Mononuclear cell (primary cell): ENCODE measurements around the gene CORO6. TPM values are rescaled to one million over a fixed set of nuclear protein-coding genes. Genes with fewer than 3 reads are reported as not detected.
A peak's percentile ranks its signal among the peaks of the same experiment; 100 is the strongest.
"Not testable (repeated sequence)": the region's sequence is repeated elsewhere in the genome, so short reads cannot be mapped to it uniquely, and the experiment has no call there.

Source experiments
- H3K27me3 ChIP-seq: 2 replicates; pipeline ENCODE4 v1.6.0; 2011; ENCODE audit warnings: low read length, control low read depth; ENCODE audit not compliant: insufficient read depth
- H3K4me1 ChIP-seq: 2 replicates; pipeline ENCODE4 v1.5.1; 2011; ENCODE audit warnings: mild to moderate bottlenecking, low read length, control low read depth; ENCODE audit not compliant: insufficient read depth
- H3K4me3 ChIP-seq: 2 replicates; pipeline ENCODE4 v1.5.1; 2011; ENCODE audit warnings: mild to moderate bottlenecking, low read length, moderate library complexity
- H3K9me3 ChIP-seq: 2 replicates; pipeline ENCODE4 v1.5.1; 2011; ENCODE audit warnings: low read depth, mild to moderate bottlenecking, control low read depth, low read length
- total RNA-seq: library from RNA; depleted of rRNA; stranded (reverse); fragments of >200 nt; gene quantifications from one replicate; pipeline ENCODE4 v1.2.3, GENCODE V29; 2012

CORO6 gene
- total RNA-seq: 0.31 TPM

DNA sequence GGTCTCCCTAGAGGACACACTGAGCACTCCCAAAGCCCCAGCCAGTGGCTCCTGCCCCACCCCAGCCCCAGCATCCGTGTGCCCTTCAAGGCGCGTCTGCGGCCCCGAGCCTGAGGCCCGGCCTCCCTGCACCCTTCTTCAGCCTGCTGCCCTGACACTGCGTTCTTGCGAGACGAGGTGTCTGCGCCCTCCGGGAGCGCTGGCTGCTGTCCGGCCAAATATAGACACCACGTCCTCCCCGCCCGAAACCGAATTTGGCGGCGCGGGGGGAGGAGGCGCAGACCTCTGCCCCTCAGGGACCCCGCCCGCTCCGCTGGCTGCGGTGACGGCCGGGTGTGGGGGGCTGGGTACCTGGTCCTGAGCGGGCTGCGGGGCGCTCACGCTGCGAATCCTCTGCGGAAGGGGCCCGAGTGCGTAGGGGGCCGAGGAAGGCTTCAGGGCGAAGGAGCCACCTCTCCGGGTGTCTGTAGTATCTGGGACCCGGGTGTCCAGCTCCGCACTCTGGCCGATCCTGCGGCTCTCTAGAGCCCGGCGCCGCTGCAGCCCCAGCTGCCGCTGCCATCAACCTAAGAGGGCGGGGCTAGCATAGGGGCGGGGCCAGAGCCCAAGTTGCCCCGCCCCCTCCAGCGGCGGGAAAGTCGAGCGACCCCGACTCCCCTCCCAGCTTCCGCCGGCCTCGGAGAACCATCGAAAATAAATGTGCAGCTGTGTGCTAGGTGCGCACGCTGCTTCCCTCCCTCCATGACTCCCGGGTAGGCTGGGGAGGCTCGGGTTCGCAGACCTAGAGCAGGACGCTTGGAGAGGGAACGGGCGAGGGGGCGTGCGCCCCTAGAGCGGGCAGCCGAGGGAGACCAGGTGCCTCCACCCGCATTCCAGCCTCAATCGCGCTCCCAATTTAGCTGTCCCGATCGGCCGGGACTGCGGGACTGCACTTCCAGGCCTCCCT lies at the start of gene CORO6:
TSS of gene CORO6 (minus strand) at position 576 of the 946 bp plus-strand sequence. CDS start 1,491 bp downstream, outside the sequence.
- H3K4me3 ChIP-seq: peak within 1 kb of the TSS; percentile 36

DNA sequence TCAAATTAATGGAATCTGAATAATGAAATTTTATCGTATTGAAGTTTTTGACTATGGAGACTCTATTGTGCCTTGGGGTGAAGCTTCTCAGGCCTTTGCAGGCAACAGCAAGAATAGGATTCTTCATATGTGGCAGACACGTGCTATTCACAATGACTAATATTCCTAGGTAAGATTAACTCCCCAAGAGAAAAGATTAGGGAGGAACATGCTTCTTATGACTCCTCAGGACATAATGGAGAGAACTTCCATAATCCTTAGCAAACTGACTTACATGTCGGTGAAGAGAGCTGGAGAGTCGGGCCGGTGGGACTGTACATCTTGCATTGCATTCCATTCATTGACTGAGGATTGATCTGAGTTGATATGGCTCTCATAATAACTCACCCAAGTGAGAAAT lies 48.9 kb upstream of the CORO6 start:
- Histone ChIP-seq H3K4me1 (peaks cover 5% of the 10 kb centered on the region), H3K4me3 (no peak overlapping the region), H3K9me3 (no peaks in the 10 kb centered on the region), H3K27me3 (no peaks in the 10 kb centered on the region)

More for the DNA sequence above, at the start of gene CORO6:
- Histone ChIP-seq H3K27me3 (no peaks in the 10 kb centered on the region), H3K4me1 (peaks cover 26% of the 10 kb centered on the region), H3K9me3 (no peaks in the 10 kb centered on the region)

DNA sequence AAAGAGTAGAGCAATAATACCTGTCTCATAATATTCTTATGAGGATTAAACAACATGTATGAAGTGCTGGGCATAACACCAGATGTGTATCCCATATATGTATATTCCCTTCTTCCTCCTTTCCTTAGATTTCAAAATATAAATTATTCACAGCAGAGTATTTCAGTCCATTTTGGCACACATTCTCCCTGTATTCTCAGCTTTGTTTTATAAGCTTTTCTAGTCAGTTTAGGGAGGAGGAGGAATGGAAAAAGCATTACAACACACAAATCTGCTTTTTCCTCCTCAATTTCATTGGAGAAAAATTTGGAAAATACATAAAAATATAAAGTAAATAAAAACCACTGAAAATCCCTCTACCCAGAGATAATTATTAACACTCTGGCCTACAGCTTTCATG lies 46.6 kb upstream of the CORO6 start:
- peaks cover 20% of the 10 kb centered on the region for H3K4me1 ChIP-seq

DNA sequence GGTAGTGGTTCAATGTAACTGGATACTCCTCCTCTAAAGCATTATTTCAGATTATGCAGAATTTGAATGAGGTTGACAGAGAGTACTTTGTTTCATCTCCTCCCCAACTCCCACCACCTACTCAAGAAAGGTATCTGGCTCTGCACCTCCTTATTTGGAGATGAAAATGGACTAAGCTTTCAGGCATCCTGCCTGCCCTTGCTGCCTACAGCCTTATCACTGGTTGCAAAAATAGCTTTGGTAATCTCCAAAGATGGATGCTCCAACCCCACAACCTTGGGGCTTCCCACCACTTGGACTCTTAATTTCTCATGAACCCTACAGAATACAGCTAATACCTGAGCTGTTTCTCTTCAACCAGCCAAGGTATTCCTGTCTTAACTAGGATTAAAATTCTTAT lies 45.3 kb upstream of the CORO6 start:
- Histone ChIP-seq H3K4me1 (peaks cover 22% of the 10 kb centered on the region), H3K27me3 (no peaks in the 10 kb centered on the region), H3K9me3 (no peaks in the 10 kb centered on the region), H3K4me3 (no peak overlapping the region)

More for the DNA sequence above, 46.6 kb upstream of the CORO6 start:
- no peaks in the 10 kb centered on the region for H3K27me3 ChIP-seq
- no peak overlapping the region for H3K4me3 ChIP-seq
- H3K9me3 ChIP-seq: no peaks in the 10 kb centered on the region

DNA sequence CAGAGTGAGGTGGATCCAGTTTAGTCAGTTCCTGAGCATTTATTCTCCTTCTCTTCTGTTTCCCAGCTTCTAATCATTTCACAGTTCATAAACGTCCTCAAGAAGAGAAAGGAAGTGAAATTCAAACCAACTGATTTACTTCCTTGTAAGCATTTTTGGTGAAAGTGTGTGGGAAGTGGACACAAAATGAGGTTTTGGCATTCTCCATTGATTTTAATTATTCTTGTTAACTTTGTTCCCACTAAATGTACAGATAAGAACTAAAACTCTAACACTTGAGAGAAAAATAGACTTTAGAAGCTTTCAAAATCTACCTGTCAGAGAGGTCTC lies 42.7 kb upstream of the CORO6 start:
- no peaks in the 10 kb centered on the region for H3K9me3 ChIP-seq
- H3K27me3 ChIP-seq: no peaks in the 10 kb centered on the region
- H3K4me1 ChIP-seq: peaks cover 25% of the 10 kb centered on the region
- H3K4me3 ChIP-seq: no peak overlapping the region

DNA sequence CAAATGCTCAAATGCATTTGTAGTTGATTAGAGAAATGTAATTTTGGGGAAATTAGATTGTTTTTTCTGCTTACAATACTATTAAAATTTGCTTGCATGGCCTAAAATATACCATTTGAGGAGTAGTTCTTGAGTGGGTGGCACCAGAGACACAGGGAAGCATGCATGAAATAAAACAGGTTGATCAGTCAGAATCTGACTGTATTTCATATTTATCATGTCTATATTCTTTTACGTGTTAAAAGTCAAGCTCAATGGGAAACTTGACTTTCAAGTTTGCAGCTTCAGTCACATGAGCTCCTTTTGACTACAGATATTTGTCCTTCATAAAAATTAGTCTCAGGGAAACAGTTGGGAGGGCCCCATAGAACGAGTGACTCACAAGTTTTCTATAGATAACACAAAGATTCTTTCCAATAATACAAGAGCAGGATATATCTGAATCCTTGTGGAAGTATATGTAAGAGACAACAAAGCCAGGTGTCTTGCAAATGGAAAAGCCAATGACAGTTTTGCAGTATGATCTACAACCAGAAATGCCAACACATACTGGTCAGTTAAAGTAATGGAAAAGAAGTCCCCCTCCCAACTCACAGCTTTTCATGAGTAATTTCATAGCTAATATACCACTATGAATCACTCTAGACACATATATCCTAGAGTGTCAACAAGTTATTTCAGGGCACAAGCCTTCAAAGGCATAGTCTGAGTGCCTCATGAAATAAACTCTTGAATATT lies 42.2 kb upstream of the CORO6 start:
- Histone ChIP-seq H3K4me1 (peaks cover 25% of the 10 kb centered on the region), H3K9me3 (no peaks in the 10 kb centered on the region), H3K27me3 (no peaks in the 10 kb centered on the region), H3K4me3 (no peak overlapping the region)

DNA sequence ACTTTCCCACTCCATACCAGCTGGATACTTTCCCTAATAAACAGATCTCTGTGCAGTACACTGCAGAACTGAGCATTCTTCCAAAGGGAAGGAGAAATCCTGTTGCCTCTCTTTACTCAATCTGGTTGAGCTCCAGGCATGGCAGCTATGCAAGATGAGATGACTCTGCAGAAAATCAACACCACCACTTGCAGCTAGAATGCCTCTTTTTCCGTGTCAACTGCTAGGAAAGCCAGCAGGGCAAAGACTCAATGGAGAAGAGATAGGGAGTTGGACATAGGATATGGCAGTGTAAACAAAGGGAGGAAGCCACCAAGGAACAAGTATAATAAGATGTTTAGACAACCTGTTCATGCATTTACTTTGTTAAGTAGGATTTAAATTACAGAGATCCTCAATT lies 40.4 kb upstream of the CORO6 start:
- H3K4me3 ChIP-seq: no peak overlapping the region
- no peaks in the 10 kb centered on the region for H3K27me3 ChIP-seq
- H3K9me3 ChIP-seq: no peaks in the 10 kb centered on the region
- H3K4me1 ChIP-seq: peaks cover 25% of the 10 kb centered on the region

DNA sequence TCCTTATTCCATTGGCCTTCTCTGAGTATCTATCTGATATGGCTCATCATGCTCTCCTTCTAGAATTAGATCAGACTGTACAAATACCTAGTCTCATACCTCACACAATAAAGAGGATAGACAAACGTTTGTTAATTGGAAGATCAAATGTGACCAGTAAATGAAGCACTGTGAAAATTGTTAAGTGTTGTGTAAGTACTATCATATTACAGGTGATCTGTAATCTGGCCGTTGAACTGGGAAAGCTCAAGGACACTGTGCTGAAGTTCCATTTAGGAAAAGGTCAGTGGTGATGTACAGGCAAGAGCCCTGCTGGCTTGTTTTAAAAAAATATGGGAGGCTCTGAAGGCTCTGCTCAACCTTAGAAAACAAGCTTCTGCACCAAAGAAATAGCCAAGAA lies 38.5 kb upstream of the CORO6 start:
- H3K4me1 ChIP-seq: peaks cover 25% of the 10 kb centered on the region

DNA sequence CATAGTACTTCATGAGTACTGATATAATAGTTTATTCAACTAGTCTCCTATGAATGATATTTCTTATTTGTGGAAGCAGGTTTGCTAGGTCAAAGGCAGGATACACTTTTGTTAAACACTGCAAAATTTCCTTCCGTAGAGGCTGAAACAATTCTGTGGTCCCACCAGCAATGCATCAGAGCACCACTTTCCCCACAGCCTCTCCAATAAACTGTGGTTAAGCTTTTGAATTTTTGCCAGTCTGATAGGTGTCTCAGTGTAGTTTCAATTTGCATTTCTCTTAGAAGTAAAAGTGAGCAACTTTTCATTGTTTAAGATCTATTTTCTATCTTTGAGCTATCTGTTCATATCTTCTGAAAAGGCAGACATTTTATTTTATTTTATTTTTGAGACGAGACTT lies 36.4 kb upstream of the CORO6 start:
- Histone ChIP-seq H3K4me1 (peaks cover 6% of the 10 kb centered on the region), H3K9me3 (no peaks in the 10 kb centered on the region), H3K4me3 (no peak overlapping the region), H3K27me3 (no peaks in the 10 kb centered on the region)

More for the DNA sequence above, 38.5 kb upstream of the CORO6 start:
- Histone ChIP-seq H3K4me3 (no peak overlapping the region), H3K27me3 (no peaks in the 10 kb centered on the region), H3K9me3 (no peaks in the 10 kb centered on the region)

DNA sequence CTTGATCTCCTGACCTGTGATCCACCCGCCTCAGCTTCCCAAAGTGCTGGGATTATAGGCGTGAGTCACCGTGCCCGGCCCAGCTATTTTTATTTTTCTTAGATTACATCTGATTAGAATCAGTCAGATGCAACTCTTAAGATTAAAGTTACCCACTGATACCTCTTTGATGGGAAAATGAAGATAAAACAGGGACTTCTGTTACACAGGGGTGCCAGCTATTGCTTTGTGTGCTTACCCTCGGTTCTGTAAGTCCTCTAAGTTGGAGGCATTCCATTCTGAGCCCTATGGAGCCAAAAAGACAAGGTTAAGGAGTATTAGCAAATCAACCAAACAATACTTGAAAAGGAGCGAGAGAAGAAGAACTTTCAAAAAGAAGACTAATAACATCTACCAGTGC lies 32.6 kb upstream of the CORO6 start:
- H3K4me3 ChIP-seq: no peak overlapping the region
- H3K27me3 ChIP-seq: no peaks in the 10 kb centered on the region
- no peaks in the 10 kb centered on the region for H3K9me3 ChIP-seq
- no peaks in the 10 kb centered on the region for H3K4me1 ChIP-seq

DNA sequence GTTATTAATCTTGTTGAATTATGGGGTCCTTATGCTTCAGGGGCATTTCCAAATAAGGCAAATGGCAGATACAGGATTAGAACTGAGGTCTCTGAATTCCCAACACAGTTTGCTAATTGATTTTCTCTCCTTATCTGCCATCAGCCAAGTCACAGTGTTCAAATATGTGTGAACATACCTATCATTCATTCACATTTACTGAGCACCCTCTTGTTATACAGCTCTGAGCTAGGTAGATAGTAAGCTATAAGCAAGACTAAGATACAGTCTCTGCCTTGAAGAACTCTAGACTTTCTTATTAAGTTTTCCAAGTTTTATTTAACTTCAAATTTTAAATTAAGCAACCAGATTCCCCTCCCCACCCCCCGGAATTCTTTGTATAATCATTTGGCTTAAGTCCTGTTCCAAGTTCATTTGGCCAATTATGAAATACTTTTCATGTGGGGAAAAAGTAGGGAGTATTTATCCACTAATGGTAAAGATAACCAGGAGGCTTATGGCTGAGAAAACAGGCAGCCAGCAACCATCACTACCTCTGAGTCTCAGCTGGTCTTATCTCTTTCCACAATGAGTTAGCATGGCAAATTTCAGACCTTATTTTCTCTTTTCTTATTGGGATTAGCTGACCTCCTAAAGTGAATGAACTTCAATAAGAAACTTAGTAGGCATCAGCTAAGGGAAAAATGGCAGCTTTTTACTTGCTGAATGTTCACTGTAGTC lies 31.4 kb upstream of the CORO6 start:
- Histone ChIP-seq H3K9me3 (no peaks in the 10 kb centered on the region), H3K27me3 (no peaks in the 10 kb centered on the region), H3K4me3 (no peak overlapping the region), H3K4me1 (no peaks in the 10 kb centered on the region)

DNA sequence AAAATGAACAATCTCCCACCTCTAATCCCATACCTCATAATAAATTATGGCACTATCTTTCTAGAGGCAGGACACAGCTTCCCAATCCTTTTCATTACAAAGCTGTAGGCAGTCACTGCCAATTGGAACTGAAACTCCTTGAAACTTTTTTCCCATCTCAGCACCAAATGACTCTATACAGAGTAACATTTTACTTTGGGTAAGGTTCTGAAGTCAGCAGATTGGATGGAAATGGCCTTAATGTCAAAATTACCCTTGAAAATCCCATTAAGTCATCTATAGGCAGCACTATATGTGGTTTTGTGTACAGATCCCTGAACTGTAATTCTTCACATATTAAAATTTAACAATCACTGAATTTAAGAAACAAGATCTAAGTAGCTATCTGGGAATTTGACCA lies 30.3 kb upstream of the CORO6 start:
- no peaks in the 10 kb centered on the region for H3K4me1 ChIP-seq
- no peaks in the 10 kb centered on the region for H3K27me3 ChIP-seq
- H3K9me3 ChIP-seq: no peaks in the 10 kb centered on the region
- H3K4me3 ChIP-seq: no peak overlapping the region

DNA sequence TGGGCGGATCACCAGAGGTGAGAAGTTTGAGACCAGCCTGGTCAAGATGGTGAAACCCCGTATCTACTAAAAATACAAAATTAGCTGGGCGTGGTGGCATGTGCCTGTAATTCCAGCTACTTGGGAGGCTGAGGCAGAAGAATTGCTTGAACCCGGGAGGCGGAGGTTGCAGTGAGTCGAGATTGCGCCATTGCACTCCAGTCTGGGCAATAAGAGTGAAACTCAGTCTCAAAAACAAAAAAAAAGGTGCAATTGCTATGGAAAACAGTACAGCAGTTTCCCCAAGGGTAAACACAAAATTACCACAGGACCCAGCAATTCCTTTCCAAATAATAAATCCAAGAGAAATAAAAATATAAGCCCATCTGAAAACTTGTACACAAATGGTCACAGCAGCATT lies 29.2 kb upstream of the CORO6 start:
- not testable (repeated sequence) for H3K4me3 ChIP-seq, H3K9me3 ChIP-seq, H3K27me3 ChIP-seq, H3K4me1 ChIP-seq

DNA sequence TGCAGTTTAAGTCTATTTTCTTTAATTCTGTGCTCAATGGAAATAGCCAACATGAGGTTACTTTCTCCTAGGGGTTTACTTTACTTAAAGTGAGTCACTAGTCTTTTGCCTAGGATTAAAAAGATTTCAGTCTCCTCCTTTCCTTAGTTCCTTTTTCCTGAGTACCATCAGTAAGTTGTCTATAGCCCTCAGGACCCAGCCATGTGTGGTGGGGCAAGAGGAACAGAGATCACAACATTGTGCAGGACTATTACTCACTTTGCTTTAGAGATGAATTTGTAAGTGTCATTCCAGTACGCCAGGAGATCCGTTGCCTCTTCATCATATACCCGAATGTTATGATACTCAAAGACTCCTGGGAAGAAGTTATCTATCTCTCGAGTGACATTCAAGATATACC lies 27.7 kb upstream of the CORO6 start:
- Histone ChIP-seq H3K27me3 (no peaks in the 10 kb centered on the region), H3K4me3 (no peak overlapping the region), H3K9me3 (no peaks in the 10 kb centered on the region), H3K4me1 (no peaks in the 10 kb centered on the region)

DNA sequence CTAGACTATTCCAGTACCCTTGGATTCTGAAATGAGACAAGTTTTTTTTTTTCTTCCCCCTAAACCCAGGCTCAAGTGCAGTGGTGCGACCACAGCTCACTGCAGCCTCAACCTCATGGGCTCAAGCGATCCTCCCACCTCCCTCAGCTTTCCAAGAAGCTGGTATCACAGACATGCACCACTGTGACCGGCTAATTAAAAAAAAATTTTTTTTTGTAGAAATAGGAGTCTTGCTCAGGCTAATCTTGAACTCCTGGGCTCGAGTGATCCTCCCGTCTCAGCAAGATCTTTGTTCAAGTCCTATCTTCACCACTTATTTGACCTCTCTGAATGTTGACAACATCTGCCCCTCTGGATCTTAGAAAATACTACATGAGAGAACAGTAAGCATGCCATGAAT lies 26.6 kb upstream of the CORO6 start:
- H3K4me3 ChIP-seq: no peak overlapping the region
- H3K9me3 ChIP-seq: no peaks in the 10 kb centered on the region
- no peaks in the 10 kb centered on the region for H3K27me3 ChIP-seq
- H3K4me1 ChIP-seq: no peaks in the 10 kb centered on the region
